ENCODE measurements around the gene RGS7. TPM values are rescaled to one million over a fixed set of nuclear protein-coding genes. Genes with fewer than 3 reads are reported as not detected.

The RGS7 gene
- polyA plus RNA-seq, 4 donors = 0.15 to 0.74 TPM; not detected in 2

GRCh38 chr1:241113557-241113956, 243.4 kb downstream of the RGS7 start:
- no peaks in the 10 kb centered on the region for H3K36me3 ChIP-seq (ENCODE audit: control insufficient read depth in 3 of 3, insufficient read depth in 2 of 3, low read depth in 1 of 3, low read length in 3 of 3)
- H3K4me1 ChIP-seq (ENCODE audit: control insufficient read depth in 3 of 3, insufficient read depth in 2 of 3, low read depth in 1 of 3, low read length in 2 of 3) = no peaks in the 10 kb centered on the region
- no peak overlapping the region for H3K27ac ChIP-seq (ENCODE audit: low read depth in 1 of 3, low read length in 2 of 3)
- FAIRE-seq = no peak
- H3K4me3 ChIP-seq (ENCODE audit: low read depth in 1 of 3, low read length in 3 of 3) = no peak overlapping the region
- no peak for DNase-seq
- H3K9me3 ChIP-seq (ENCODE audit: control insufficient read depth in 2 of 2, insufficient read depth in 1 of 2, low read depth in 1 of 2, low read length in 1 of 2) = no peaks in the 10 kb centered on the region
- no peaks in the 10 kb centered on the region for H3K27me3 ChIP-seq (ENCODE audit: control insufficient read depth in 3 of 3, insufficient read depth in 3 of 3, low read length in 3 of 3)
- 45 to 57% (median 50%) methylated on average over 5 of the region's 5 CpGs for WGBS, 3 donors

DNA sequence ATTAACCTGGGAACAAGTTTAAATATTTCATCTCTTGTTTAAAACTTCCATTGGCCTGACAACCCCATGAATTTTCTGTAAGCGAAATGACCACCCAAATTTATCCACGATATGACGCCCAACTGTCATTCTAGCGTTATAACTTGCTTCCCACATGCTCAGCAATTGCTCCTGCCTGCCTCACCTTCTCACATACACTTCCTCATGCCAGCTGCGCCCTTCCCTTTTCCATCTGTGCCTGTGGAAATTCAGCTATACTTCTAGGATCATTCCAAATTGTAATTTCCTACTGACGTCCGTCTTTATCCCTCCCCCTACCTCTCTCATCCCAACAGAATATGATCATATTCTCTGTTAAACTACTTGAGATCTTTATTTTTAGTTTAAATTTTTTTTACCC, 248.0 kb downstream of the RGS7 start:
- no peak overlapping the region for H3K4me3 ChIP-seq (ENCODE audit: low read depth in 1 of 3, low read length in 3 of 3)
- no peaks in the 10 kb centered on the region for H3K36me3 ChIP-seq (ENCODE audit: control insufficient read depth in 3 of 3, insufficient read depth in 2 of 3, low read depth in 1 of 3, low read length in 3 of 3)
- DNase-seq = no peak
- 73 to 88% (median 78%) methylated on average over 7 of the region's 7 CpGs for WGBS, 3 donors
- H3K27me3 ChIP-seq (ENCODE audit: control insufficient read depth in 3 of 3, insufficient read depth in 3 of 3, low read length in 3 of 3) = no peaks in the 10 kb centered on the region
- H3K27ac ChIP-seq (ENCODE audit: low read depth in 1 of 3, low read length in 2 of 3) = no peak overlapping the region
- H3K4me1 ChIP-seq (ENCODE audit: control insufficient read depth in 3 of 3, insufficient read depth in 2 of 3, low read depth in 1 of 3, low read length in 2 of 3) = no peaks in the 10 kb centered on the region
- FAIRE-seq = no peak
- no peaks in the 10 kb centered on the region for H3K9me3 ChIP-seq (ENCODE audit: control insufficient read depth in 2 of 2, insufficient read depth in 1 of 2, low read depth in 1 of 2, low read length in 1 of 2)

DNA sequence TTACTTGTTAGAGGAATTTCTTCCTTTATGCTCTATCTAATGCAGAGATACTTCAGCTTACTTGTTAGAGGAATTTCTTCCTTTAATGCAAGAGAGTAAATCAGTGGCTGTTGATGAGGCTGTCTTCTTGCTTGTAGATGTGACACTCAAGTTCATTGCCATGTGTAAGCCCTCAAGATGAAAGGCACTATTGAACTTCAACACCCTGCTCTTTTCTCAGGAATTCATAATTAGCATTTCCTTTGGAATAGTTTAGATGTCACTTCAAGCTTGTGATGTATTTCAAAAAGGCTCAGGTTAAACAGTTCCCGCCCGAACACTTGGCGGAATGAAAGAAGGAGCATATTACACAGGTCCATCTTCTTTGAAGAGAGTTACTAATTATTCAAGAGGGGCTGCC, 251.9 kb downstream of the RGS7 start:
- Histone ChIP-seq H3K27ac (ENCODE audit: low read depth in 1 of 3, low read length in 2 of 3) (no peak overlapping the region), H3K36me3 (ENCODE audit: control insufficient read depth in 3 of 3, insufficient read depth in 2 of 3, low read depth in 1 of 3, low read length in 3 of 3) (no peaks in the 10 kb centered on the region), H3K9me3 (ENCODE audit: control insufficient read depth in 2 of 2, insufficient read depth in 1 of 2, low read depth in 1 of 2, low read length in 1 of 2) (no peaks in the 10 kb centered on the region), H3K27me3 (ENCODE audit: control insufficient read depth in 3 of 3, insufficient read depth in 3 of 3, low read length in 3 of 3) (no peaks in the 10 kb centered on the region), H3K4me3 (ENCODE audit: low read depth in 1 of 3, low read length in 3 of 3) (no peak overlapping the region), H3K4me1 (ENCODE audit: control insufficient read depth in 3 of 3, insufficient read depth in 2 of 3, low read depth in 1 of 3, low read length in 2 of 3) (no peaks in the 10 kb centered on the region)
- FAIRE-seq (no peak), DNase-seq (no peak)
- WGBS, 3 donors = 85 to 95% (median 87%) methylated on average over 3 of the region's 3 CpGs

DNA sequence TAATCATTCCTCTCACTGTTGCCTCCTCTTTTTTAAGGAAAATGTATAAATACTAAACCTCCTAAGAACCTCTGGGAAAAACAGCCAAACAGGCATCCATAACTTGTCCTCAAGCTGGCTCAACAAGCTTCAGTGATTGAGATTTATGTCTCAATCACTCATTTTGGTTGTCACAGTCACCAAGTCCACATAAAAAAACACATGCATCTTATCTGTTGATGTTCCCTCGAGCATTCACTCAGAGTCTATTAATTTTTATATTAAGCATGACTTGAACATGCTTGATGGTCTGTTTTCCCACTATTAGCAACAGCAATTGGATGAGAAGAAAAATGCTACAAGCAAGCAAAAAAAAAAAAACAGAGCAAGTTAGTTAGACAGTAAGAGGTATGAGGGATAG, 254.3 kb downstream of the RGS7 start:
- WGBS, 3 donors = 23 to 34% (median 25%) methylated on average over 1 of the region's 1 CpG
- Histone ChIP-seq H3K9me3 (ENCODE audit: control insufficient read depth in 2 of 2, insufficient read depth in 1 of 2, low read depth in 1 of 2, low read length in 1 of 2) (no peaks in the 10 kb centered on the region), H3K4me3 (ENCODE audit: low read depth in 1 of 3, low read length in 3 of 3) (no peak overlapping the region), H3K27ac (ENCODE audit: low read depth in 1 of 3, low read length in 2 of 3) (no peak overlapping the region), H3K4me1 (ENCODE audit: control insufficient read depth in 3 of 3, insufficient read depth in 2 of 3, low read depth in 1 of 3, low read length in 2 of 3) (no peaks in the 10 kb centered on the region), H3K36me3 (ENCODE audit: control insufficient read depth in 3 of 3, insufficient read depth in 2 of 3, low read depth in 1 of 3, low read length in 3 of 3) (no peaks in the 10 kb centered on the region), H3K27me3 (ENCODE audit: control insufficient read depth in 3 of 3, insufficient read depth in 3 of 3, low read length in 3 of 3) (no peaks in the 10 kb centered on the region)
- DNase-seq = no peak
- no peak for FAIRE-seq

DNA sequence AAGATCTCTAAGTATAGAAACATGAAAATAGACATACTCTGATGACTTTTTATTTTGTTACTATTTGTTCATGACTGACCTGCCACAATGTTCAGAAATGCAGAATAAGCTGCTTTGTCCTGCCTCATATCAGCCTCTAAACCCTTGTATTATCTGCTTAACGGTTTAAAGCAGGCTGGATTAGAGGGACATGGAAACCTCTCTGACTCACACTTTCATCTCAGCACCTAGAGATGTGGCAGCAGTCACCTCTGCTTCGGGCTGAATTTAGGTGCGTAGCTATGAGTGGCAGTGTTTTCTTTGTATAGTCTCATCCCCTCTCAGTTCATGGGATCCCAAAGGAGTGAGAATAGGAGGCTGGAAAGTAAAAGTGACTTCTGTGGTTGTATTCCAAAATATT, 255.4 kb downstream of the RGS7 start:
- no peaks in the 10 kb centered on the region for H3K9me3 ChIP-seq (ENCODE audit: control insufficient read depth in 2 of 2, insufficient read depth in 1 of 2, low read depth in 1 of 2, low read length in 1 of 2)
- no peaks in the 10 kb centered on the region for H3K36me3 ChIP-seq (ENCODE audit: control insufficient read depth in 3 of 3, insufficient read depth in 2 of 3, low read depth in 1 of 3, low read length in 3 of 3)
- no peaks in the 10 kb centered on the region for H3K27me3 ChIP-seq (ENCODE audit: control insufficient read depth in 3 of 3, insufficient read depth in 3 of 3, low read length in 3 of 3)
- DNase-seq (no peak), FAIRE-seq (no peak)
- no peak overlapping the region for H3K27ac ChIP-seq (ENCODE audit: low read depth in 1 of 3, low read length in 2 of 3)
- 64 to 75% (median 68%) methylated on average over 3 of the region's 3 CpGs for WGBS, 3 donors
- H3K4me1 ChIP-seq (ENCODE audit: control insufficient read depth in 3 of 3, insufficient read depth in 2 of 3, low read depth in 1 of 3, low read length in 2 of 3) = no peaks in the 10 kb centered on the region
- no peak overlapping the region for H3K4me3 ChIP-seq (ENCODE audit: low read depth in 1 of 3, low read length in 3 of 3)

DNA sequence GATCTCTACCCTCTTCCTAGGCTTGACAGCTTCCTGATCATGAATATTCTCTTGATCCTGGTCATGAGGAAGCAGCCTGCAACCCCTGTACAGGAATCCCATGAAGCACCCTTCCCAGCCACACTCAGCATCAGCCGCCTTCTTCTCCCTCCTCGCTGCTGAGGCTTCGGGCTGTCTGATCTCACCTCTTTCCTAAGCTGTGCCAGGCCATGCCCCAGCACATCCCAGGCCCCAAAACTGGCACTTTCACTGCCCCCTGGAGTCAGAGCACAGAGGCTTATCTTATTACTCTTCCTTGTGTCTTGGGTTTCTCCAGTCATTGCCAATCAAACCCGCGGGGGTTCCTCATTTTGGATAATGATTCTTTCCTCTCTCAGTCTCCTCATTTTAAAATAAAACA, 259.5 kb downstream of the RGS7 start:
- DNase-seq = no peak
- Histone ChIP-seq H3K9me3 (ENCODE audit: control insufficient read depth in 2 of 2, insufficient read depth in 1 of 2, low read depth in 1 of 2, low read length in 1 of 2) (no peaks in the 10 kb centered on the region), H3K36me3 (ENCODE audit: control insufficient read depth in 3 of 3, insufficient read depth in 2 of 3, low read depth in 1 of 3, low read length in 3 of 3) (no peaks in the 10 kb centered on the region), H3K27ac (ENCODE audit: low read depth in 1 of 3, low read length in 2 of 3) (no peak overlapping the region), H3K27me3 (ENCODE audit: control insufficient read depth in 3 of 3, insufficient read depth in 3 of 3, low read length in 3 of 3) (no peaks in the 10 kb centered on the region), H3K4me3 (ENCODE audit: low read depth in 1 of 3, low read length in 3 of 3) (no peak overlapping the region), H3K4me1 (ENCODE audit: control insufficient read depth in 3 of 3, insufficient read depth in 2 of 3, low read depth in 1 of 3, low read length in 2 of 3) (no peaks in the 10 kb centered on the region)
- no peak for FAIRE-seq
- 94 to 99% (median 95%) methylated on average over 5 of the region's 5 CpGs for WGBS, 3 donors

GRCh38 chr1:241096982-241097381, 260.0 kb downstream of the RGS7 start:
- DNase-seq (no peak), FAIRE-seq (no peak)
- H3K4me3 ChIP-seq (ENCODE audit: low read depth in 1 of 3, low read length in 3 of 3) = no peak overlapping the region
- 75 to 86% (median 84%) methylated on average over 4 of the region's 4 CpGs for WGBS, 3 donors
- no peaks in the 10 kb centered on the region for H3K36me3 ChIP-seq (ENCODE audit: control insufficient read depth in 3 of 3, insufficient read depth in 2 of 3, low read depth in 1 of 3, low read length in 3 of 3)
- no peak overlapping the region for H3K27ac ChIP-seq (ENCODE audit: low read depth in 1 of 3, low read length in 2 of 3)
- no peaks in the 10 kb centered on the region for H3K9me3 ChIP-seq (ENCODE audit: control insufficient read depth in 2 of 2, insufficient read depth in 1 of 2, low read depth in 1 of 2, low read length in 1 of 2)
- no peaks in the 10 kb centered on the region for H3K27me3 ChIP-seq (ENCODE audit: control insufficient read depth in 3 of 3, insufficient read depth in 3 of 3, low read length in 3 of 3)
- H3K4me1 ChIP-seq (ENCODE audit: control insufficient read depth in 3 of 3, insufficient read depth in 2 of 3, low read depth in 1 of 3, low read length in 2 of 3) = no peaks in the 10 kb centered on the region

- Histone ChIP-seq H3K9me3 (ENCODE audit: control insufficient read depth in 2 of 2, insufficient read depth in 1 of 2, low read depth in 1 of 2, low read length in 1 of 2) (no peaks in the 10 kb centered on the region), H3K4me1 (ENCODE audit: control insufficient read depth in 3 of 3, insufficient read depth in 2 of 3, low read depth in 1 of 3, low read length in 2 of 3) (no peaks in the 10 kb centered on the region), H3K27ac (ENCODE audit: low read depth in 1 of 3, low read length in 2 of 3) (no peak overlapping the region), H3K4me3 (ENCODE audit: low read depth in 1 of 3, low read length in 3 of 3) (no peak overlapping the region), H3K27me3 (ENCODE audit: control insufficient read depth in 3 of 3, insufficient read depth in 3 of 3, low read length in 3 of 3) (no peaks in the 10 kb centered on the region), H3K36me3 (ENCODE audit: control insufficient read depth in 3 of 3, insufficient read depth in 2 of 3, low read depth in 1 of 3, low read length in 3 of 3) (no peaks in the 10 kb centered on the region)
- DNase-seq (no peak), FAIRE-seq (no peak)
- WGBS, 3 donors = 85 to 91% (median 90%) methylated on average over 6 of the region's 6 CpGs
Observed at GRCh38 chr1:241095847-241096246, 261.2 kb downstream of the RGS7 start.

DNA sequence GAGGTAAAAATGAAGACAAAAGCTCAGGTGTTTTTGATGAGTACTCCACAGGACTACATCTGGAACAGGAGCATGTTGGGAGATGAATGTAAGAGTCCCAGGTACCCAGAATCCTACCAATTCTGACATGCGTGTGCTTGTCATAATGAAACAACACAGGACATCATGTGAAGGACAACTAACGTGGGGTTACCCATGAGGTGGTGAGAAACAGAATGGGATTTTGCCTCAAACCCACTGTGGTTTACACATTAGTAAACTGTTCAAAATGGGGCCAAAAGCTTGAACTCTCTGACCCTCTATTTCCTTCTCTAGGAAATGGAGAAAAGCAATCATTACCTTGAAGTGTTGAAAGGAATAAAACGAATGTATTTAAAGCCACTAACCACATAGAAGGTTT, 266.2 kb downstream of the RGS7 start:
- Histone ChIP-seq H3K4me3 (ENCODE audit: low read depth in 1 of 3, low read length in 3 of 3) (no peak overlapping the region), H3K4me1 (ENCODE audit: control insufficient read depth in 3 of 3, insufficient read depth in 2 of 3, low read depth in 1 of 3, low read length in 2 of 3) (no peaks in the 10 kb centered on the region), H3K27me3 (ENCODE audit: control insufficient read depth in 3 of 3, insufficient read depth in 3 of 3, low read length in 3 of 3) (no peaks in the 10 kb centered on the region), H3K9me3 (ENCODE audit: control insufficient read depth in 2 of 2, insufficient read depth in 1 of 2, low read depth in 1 of 2, low read length in 1 of 2) (no peaks in the 10 kb centered on the region), H3K27ac (ENCODE audit: low read depth in 1 of 3, low read length in 2 of 3) (no peak overlapping the region), H3K36me3 (ENCODE audit: control insufficient read depth in 3 of 3, insufficient read depth in 2 of 3, low read depth in 1 of 3, low read length in 3 of 3) (no peaks in the 10 kb centered on the region)
- FAIRE-seq = no peak
- DNase-seq = no peak
- WGBS, 3 donors = 72 to 81% (median 74%) methylated on average over 3 of the region's 3 CpGs

All from small intestine (tissue), 7 donors.